Activated T-cell treated with anti-CD3 and anti-CD28 coated beads, Interleukin-2, amount 50 U/mL, for 4 hours (primary cell): Measurements from ENCODE around the gene TARP.
"Not testable (repeated sequence)": the region's sequence is repeated elsewhere in the genome, so short reads cannot be mapped to it uniquely, and the experiment has no call there.

Experiments used
- ATAC-seq, 2 donors: fragments of 200-7000 bp; cut with Tn5 transposase; one replicate each; pipeline ENCODE4 v1.10.0; 2021
- DNase-seq: peaks from one replicate; pipeline ENCODE4 v3.0.0-alpha.2; 2020
- H3K27me3 Mint-ChIP-seq: one replicate; pipeline ENCODE4 v1.8.0; 2021; ENCODE audit warnings: low read depth, mixed read lengths
- H3K36me3 Mint-ChIP-seq: one replicate; pipeline ENCODE4 v1.8.0; 2022; ENCODE audit warnings: mixed read lengths; ENCODE audit not compliant: insufficient read depth
- H3K4me1 Mint-ChIP-seq: one replicate; pipeline ENCODE4 v1.8.0; 2021; ENCODE audit warnings: low read depth, mixed read lengths
- H3K4me3 Mint-ChIP-seq: one replicate; pipeline ENCODE4 v1.8.0; 2021; ENCODE audit warnings: mild to moderate bottlenecking, moderate library complexity, mixed read lengths
- H3K9me3 Mint-ChIP-seq: one replicate; pipeline ENCODE4 v1.8.0; 2021; ENCODE audit warnings: mixed read lengths

Gene TARP

GRCh38 chr7:38262026-38262425 lies 11.4 kb downstream of the TARP start:
- H3K27me3 Mint-ChIP-seq, DNase-seq, H3K4me1 Mint-ChIP-seq, H3K4me3 Mint-ChIP-seq, ATAC-seq, H3K9me3 Mint-ChIP-seq, H3K36me3 Mint-ChIP-seq: not testable (repeated sequence)

GRCh38 chr7:38261601-38262000 lies 11.8 kb downstream of the TARP start:
- H3K4me1 Mint-ChIP-seq, H3K27me3 Mint-ChIP-seq, ATAC-seq, H3K4me3 Mint-ChIP-seq, H3K9me3 Mint-ChIP-seq, DNase-seq, H3K36me3 Mint-ChIP-seq: not testable (repeated sequence)

- ATAC-seq = not testable (repeated sequence)
Measured at GRCh38 chr7:38259157-38259556, 14.3 kb downstream of the TARP start.

GRCh38 chr7:38257350-38257677 lies 16.1 kb downstream of the TARP start:
- Mint-ChIP-seq H3K4me3 (no peak overlapping the region), H3K9me3 (no peaks in the 10 kb centered on the region), H3K36me3 (peaks cover 2% of the 10 kb centered on the region), H3K4me1 (peaks cover 2% of the 10 kb centered on the region), H3K27me3 (no peaks in the 10 kb centered on the region)
- DNase-seq (no peak), ATAC-seq (no peak)

More at GRCh38 chr7:38259157-38259556, 14.3 kb downstream of the TARP start:
- not testable (repeated sequence) for H3K36me3 Mint-ChIP-seq, H3K4me1 Mint-ChIP-seq, H3K27me3 Mint-ChIP-seq, DNase-seq, H3K9me3 Mint-ChIP-seq, H3K4me3 Mint-ChIP-seq

- H3K4me3 Mint-ChIP-seq = peak overlapping the region; percentile 5
- H3K4me1 Mint-ChIP-seq = peaks cover 19% of the 10 kb centered on the region
- H3K9me3 Mint-ChIP-seq, DNase-seq, H3K27me3 Mint-ChIP-seq, ATAC-seq: not testable (repeated sequence)
- peaks cover 13% of the 10 kb centered on the region for H3K36me3 Mint-ChIP-seq
Measured at GRCh38 chr7:38249849-38250248, 23.6 kb downstream of the TARP start.

- ATAC-seq = peak in 1 of 2 donors; percentile 9
- Mint-ChIP-seq H3K36me3 (peaks cover 13% of the 10 kb centered on the region), H3K27me3 (no peaks in the 10 kb centered on the region), H3K4me3 (no peak overlapping the region), H3K4me1 (peaks cover 19% of the 10 kb centered on the region), H3K9me3 (no peaks in the 10 kb centered on the region)
- no peak for DNase-seq
Measured at GRCh38 chr7:38248069-38248567, 25.3 kb downstream of the TARP start.

GRCh38 chr7:38245409-38245977 lies 27.9 kb downstream of the TARP start:
- peak in 1 of 2 donors; percentile 72 for ATAC-seq
- H3K36me3 Mint-ChIP-seq = peaks cover 13% of the 10 kb centered on the region
- no peak for DNase-seq
- peaks cover 19% of the 10 kb centered on the region for H3K4me1 Mint-ChIP-seq
- H3K27me3 Mint-ChIP-seq = no peaks in the 10 kb centered on the region
- no peaks in the 10 kb centered on the region for H3K9me3 Mint-ChIP-seq
- no peak overlapping the region for H3K4me3 Mint-ChIP-seq

- no peak for ATAC-seq
- no peak for DNase-seq
- Mint-ChIP-seq H3K9me3 (no peaks in the 10 kb centered on the region), H3K4me3 (no peak overlapping the region), H3K36me3 (peaks cover 13% of the 10 kb centered on the region), H3K27me3 (no peaks in the 10 kb centered on the region), H3K4me1 (peaks cover 20% of the 10 kb centered on the region)
Measured at GRCh38 chr7:38244516-38244915, 28.9 kb downstream of the TARP start.

- not testable (repeated sequence) for DNase-seq, ATAC-seq, H3K4me3 Mint-ChIP-seq, H3K27me3 Mint-ChIP-seq, H3K9me3 Mint-ChIP-seq, H3K36me3 Mint-ChIP-seq
- H3K4me1 Mint-ChIP-seq = peaks cover 18% of the 10 kb centered on the region
Measured at GRCh38 chr7:38243345-38243744, 30.1 kb downstream of the TARP start.

- Mint-ChIP-seq H3K4me1 (peaks cover 14% of the 10 kb centered on the region), H3K36me3 (peaks cover 3% of the 10 kb centered on the region), H3K9me3 (no peaks in the 10 kb centered on the region), H3K4me3 (no peak overlapping the region), H3K27me3 (no peaks in the 10 kb centered on the region)
- no peak for ATAC-seq
- DNase-seq = no peak
Measured at GRCh38 chr7:38242814-38243213, 30.6 kb downstream of the TARP start.

GRCh38 chr7:38241071-38241470 lies 32.4 kb downstream of the TARP start:
- no peaks in the 10 kb centered on the region for H3K36me3 Mint-ChIP-seq
- ATAC-seq = no peak
- no peak overlapping the region for H3K4me3 Mint-ChIP-seq
- no peaks in the 10 kb centered on the region for H3K9me3 Mint-ChIP-seq
- peaks cover 19% of the 10 kb centered on the region for H3K4me1 Mint-ChIP-seq
- no peak for DNase-seq
- no peaks in the 10 kb centered on the region for H3K27me3 Mint-ChIP-seq

- not testable (repeated sequence) for DNase-seq, H3K27me3 Mint-ChIP-seq, H3K4me3 Mint-ChIP-seq, ATAC-seq, H3K36me3 Mint-ChIP-seq, H3K9me3 Mint-ChIP-seq
- H3K4me1 Mint-ChIP-seq = peaks cover 35% of the 10 kb centered on the region
Measured at GRCh38 chr7:38239129-38239528, 34.3 kb downstream of the TARP start.

- no peak for DNase-seq
- Mint-ChIP-seq H3K36me3 (peaks cover 4% of the 10 kb centered on the region), H3K9me3 (no peaks in the 10 kb centered on the region), H3K4me3 (no peak overlapping the region), H3K4me1 (peaks cover 63% of the 10 kb centered on the region), H3K27me3 (no peaks in the 10 kb centered on the region)
- no peak for ATAC-seq
Measured at GRCh38 chr7:38235606-38236005, 37.8 kb downstream of the TARP start.

- not testable (repeated sequence) for H3K4me3 Mint-ChIP-seq, H3K9me3 Mint-ChIP-seq, DNase-seq, H3K27me3 Mint-ChIP-seq, ATAC-seq
- H3K4me1 Mint-ChIP-seq = peaks cover 66% of the 10 kb centered on the region
- H3K36me3 Mint-ChIP-seq = peaks cover 11% of the 10 kb centered on the region
Measured at GRCh38 chr7:38234759-38235158, 38.7 kb downstream of the TARP start.

- Mint-ChIP-seq H3K9me3 (no peaks in the 10 kb centered on the region), H3K36me3 (peaks cover 15% of the 10 kb centered on the region), H3K27me3 (no peaks in the 10 kb centered on the region), H3K4me1 (peaks cover 65% of the 10 kb centered on the region), H3K4me3 (peak overlapping the region; percentile 60)
- peak; percentile 86 to 88 for ATAC-seq
- DNase-seq = peak; percentile 62
Measured at GRCh38 chr7:38232502-38233366, 40.7 kb downstream of the TARP start.
